Ascending aorta (tissue), 2 donors: Measurements from ENCODE around the gene FKRP. TPM values are rescaled to one million over a fixed set of nuclear protein-coding genes. Genes with fewer than 3 reads are reported as not detected.

Experiments
- DNase-seq, 2 donors: peaks; one replicate each; pipeline ENCODE4 v3.0.0-alpha.2; 2019; ENCODE audit warnings: low spot score in 2 of 2
- H3K27ac ChIP-seq, 2 donors: fragments of 200-600 bp; sonication (generic); one replicate each; pipeline ENCODE4 v1.5.1; 2016 to 2017; ENCODE audit warnings: mild to moderate bottlenecking in 1 of 2
- H3K27me3 ChIP-seq: fragments of 200-600 bp; sonication (generic); one replicate; pipeline ENCODE4 v1.5.1; 2017
- H3K36me3 ChIP-seq, 2 donors: fragments of 200-600 bp; sonication (generic); one replicate each; pipeline ENCODE4 v1.5.1; 2016
- H3K4me1 ChIP-seq, 2 donors: fragments of 200-600 bp; sonication (generic); one replicate each; pipeline ENCODE4 v1.5.1; 2016 to 2017; ENCODE audit warnings: mild to moderate bottlenecking in 1 of 2
- H3K4me3 ChIP-seq, 2 donors: fragments of 200-600 bp; sonication (generic); one replicate each; pipeline ENCODE4 v1.5.1; 2016 to 2017; ENCODE audit warnings: mild to moderate bottlenecking in 1 of 2
- H3K9me3 ChIP-seq, 2 donors: fragments of 200-600 bp; sonication (generic); one replicate each; pipeline ENCODE4 v1.5.1; 2016
- CTCF ChIP-seq, 3 experiments: fragments of 200-600 bp in 2 of 3; fragments of 450-650 bp in 1 of 3; sonication (generic) in 2 of 3; IDR thresholded peaks; one replicate each; pipeline ENCODE4 v1.5.1; 2016 to 2019; ENCODE audit warnings: antibody characterized with exemption in 3 of 3, mild to moderate bottlenecking in 1 of 3, moderate library complexity in 1 of 3
- intact Hi-C: fragments of 100-400 bp; cut with DNase I; formaldehyde crosslinking; loops from one replicate; pipeline ENCODE4 v1.15.1; 2023
- total RNA-seq: library from RNA; depleted of rRNA; stranded (reverse); fragments of >200 nt; gene quantifications from one replicate; pipeline ENCODE4 v1.1.0, GENCODE V29; 2016

Gene FKRP
- total RNA-seq, 1 donor from 2014 or later: 11.8 TPM

GRCh38 chr19:46724468-46724867, 21.4 kb upstream of the FKRP start:
- no peaks in the 10 kb centered on the region for H3K9me3 ChIP-seq
- no peak overlapping the region for H3K27ac ChIP-seq
- DNase-seq: no peak
- intact Hi-C loops: no loop called here
- no peaks in the 10 kb centered on the region for H3K4me1 ChIP-seq
- H3K27me3 ChIP-seq: no peaks in the 10 kb centered on the region
- peaks cover 93 to 96% of the 10 kb centered on the region in 2 donors for H3K36me3 ChIP-seq
- TF ChIP-seq CTCF (IDR thresholded peaks at IDR 0.05): no peak
- H3K4me3 ChIP-seq: no peak overlapping the region

- no peak for DNase-seq
- H3K27ac ChIP-seq: no peak overlapping the region
- H3K9me3 ChIP-seq: no peaks in the 10 kb centered on the region
- no peak for TF ChIP-seq CTCF (IDR thresholded peaks at IDR 0.05)
- no peak overlapping the region for H3K4me3 ChIP-seq
- intact Hi-C loops: no loop called here
- no peaks in the 10 kb centered on the region for H3K4me1 ChIP-seq
- no peaks in the 10 kb centered on the region for H3K27me3 ChIP-seq
- H3K36me3 ChIP-seq: peaks cover 98 to 100% of the 10 kb centered on the region in 2 donors
Measured at GRCh38 chr19:46725036-46725820, 20.6 kb upstream of the FKRP start.

GRCh38 chr19:46725859-46726393, 19.9 kb upstream of the FKRP start:
- no peak for TF ChIP-seq CTCF (IDR thresholded peaks at IDR 0.05)
- Histone ChIP-seq H3K9me3 (no peaks in the 10 kb centered on the region), H3K4me1 (no peaks in the 10 kb centered on the region), H3K27me3 (no peaks in the 10 kb centered on the region), H3K36me3 (peaks cover 98 to 100% of the 10 kb centered on the region in 2 donors), H3K27ac (no peak overlapping the region), H3K4me3 (no peak overlapping the region)
- intact Hi-C loops: no loop called here
- no peak for DNase-seq

- no peak for DNase-seq
- Histone ChIP-seq H3K27me3 (no peaks in the 10 kb centered on the region), H3K4me3 (no peak overlapping the region), H3K27ac (no peak overlapping the region), H3K36me3 (peaks cover 97 to 99% of the 10 kb centered on the region in 2 donors), H3K9me3 (no peaks in the 10 kb centered on the region), H3K4me1 (no peaks in the 10 kb centered on the region)
- no peak for TF ChIP-seq CTCF (IDR thresholded peaks at IDR 0.05)
- intact Hi-C loops: no loop called here
Measured at GRCh38 chr19:46726551-46726950, 19.3 kb upstream of the FKRP start.

GRCh38 chr19:46726971-46727501, 18.8 kb upstream of the FKRP start:
- intact Hi-C loops: no loop called here
- Histone ChIP-seq H3K36me3 (peaks cover 93 to 94% of the 10 kb centered on the region in 2 donors), H3K9me3 (no peaks in the 10 kb centered on the region), H3K27me3 (no peaks in the 10 kb centered on the region), H3K4me1 (no peaks in the 10 kb centered on the region), H3K4me3 (no peak overlapping the region), H3K27ac (no peak overlapping the region)
- no peak for DNase-seq
- TF ChIP-seq CTCF (IDR thresholded peaks at IDR 0.05): no peak
